Right lung (tissue), 5 donors: Measurements from ENCODE around the gene HYDIN. TPM values are rescaled to one million over a fixed set of nuclear protein-coding genes. Genes with fewer than 3 reads are reported as not detected.
"Not testable (repeated sequence)": the region's sequence is repeated elsewhere in the genome, so short reads cannot be mapped to it uniquely, and the experiment has no call there.

Source experiments
- DNase-seq, 2 donors: peaks; one replicate each; pipeline ENCODE4 v3.0.0-alpha.2; 2013
- polyA plus RNA-seq, 5 donors: library from polyadenylated mRNA; unstranded; fragments of 120-200 nt; gene quantifications; one replicate each; pipeline versions ENCODE4 v1.2.1 to v1.2.3, GENCODE V29; 2013; ENCODE audit warnings: inconsistent platforms in 1 of 5, low replicate concordance in 1 of 5; ENCODE audit not compliant: insufficient read length in 5 of 5, insufficient read depth in 1 of 5

The HYDIN gene
- polyA plus RNA-seq, 5 donors, result 6.8 to 14.6 (median 14.0) TPM

GRCh38 chr16:70876442-70876841 is 354.1 kb downstream of the HYDIN start:
- DNase-seq, result not testable (repeated sequence)

- not testable (repeated sequence) for DNase-seq
Measured at GRCh38 chr16:70864698-70865097, 365.8 kb downstream of the HYDIN start.

- not testable (repeated sequence) for DNase-seq
Measured at GRCh38 chr16:70861996-70862395, 368.5 kb downstream of the HYDIN start.

GRCh38 chr16:70851299-70851698 is 379.2 kb downstream of the HYDIN start:
- DNase-seq, result not testable (repeated sequence)

- not testable (repeated sequence) for DNase-seq
Measured at GRCh38 chr16:70823498-70824118, 406.9 kb downstream of the HYDIN start.

GRCh38 chr16:70822734-70823133 is 407.8 kb downstream of the HYDIN start:
- DNase-seq, result not testable (repeated sequence)

- DNase-seq, result not testable (repeated sequence)
Measured at GRCh38 chr16:70818088-70818487, 412.4 kb downstream of the HYDIN start.

- DNase-seq, result no peak
Measured at GRCh38 chr16:70809392-70810060, 421.0 kb downstream of the HYDIN start.

GRCh38 chr16:70808371-70808770 is 422.2 kb downstream of the HYDIN start:
- no peak for DNase-seq

- no peak for DNase-seq
Measured at GRCh38 chr16:70805787-70806186, 424.7 kb downstream of the HYDIN start.

- no peak for DNase-seq
Measured at GRCh38 chr16:70805380-70805779, 425.1 kb downstream of the HYDIN start.

GRCh38 chr16:70804734-70805169 is 425.8 kb downstream of the HYDIN start:
- no peak for DNase-seq

- DNase-seq, result no peak
Measured at GRCh38 chr16:70804153-70804733, 426.3 kb downstream of the HYDIN start.

- no peak for DNase-seq
Measured at GRCh38 chr16:70803319-70803718, 427.2 kb downstream of the HYDIN start.

GRCh38 chr16:70801611-70802010 is 428.9 kb downstream of the HYDIN start:
- DNase-seq, result no peak

GRCh38 chr16:70800781-70801480 is 429.6 kb downstream of the HYDIN start, which contains the start of gene VAC14:
Gene VAC14 (minus strand): TSS chr16:70801158. CDS start chr16:70800900, 258 bp downstream.
- DNase-seq, result peak; percentile 80 to 88

GRCh38 chr16:70800311-70800710 is 430.2 kb downstream of the HYDIN start:
- DNase-seq, result no peak

GRCh38 chr16:70796301-70796700 is 434.2 kb downstream of the HYDIN start:
- no peak for DNase-seq

GRCh38 chr16:70795296-70795912 is 435.1 kb downstream of the HYDIN start:
- DNase-seq, result no peak

- no peak for DNase-seq
Measured at GRCh38 chr16:70793851-70794502, 436.5 kb downstream of the HYDIN start.

- no peak for DNase-seq
Measured at GRCh38 chr16:70790815-70791214, 439.7 kb downstream of the HYDIN start.
